Fibroblast of gingiva (primary cell): ENCODE results near the gene AGAP4.
"Not testable (repeated sequence)": the region's sequence is repeated elsewhere in the genome, so short reads cannot be mapped to it uniquely, and the experiment has no call there.

Source experiments
- DNase-seq: peaks from one replicate; pipeline ENCODE4 v3.0.0-alpha.2; 2011; ENCODE audit warnings: low read depth

AGAP4 gene

DNA sequence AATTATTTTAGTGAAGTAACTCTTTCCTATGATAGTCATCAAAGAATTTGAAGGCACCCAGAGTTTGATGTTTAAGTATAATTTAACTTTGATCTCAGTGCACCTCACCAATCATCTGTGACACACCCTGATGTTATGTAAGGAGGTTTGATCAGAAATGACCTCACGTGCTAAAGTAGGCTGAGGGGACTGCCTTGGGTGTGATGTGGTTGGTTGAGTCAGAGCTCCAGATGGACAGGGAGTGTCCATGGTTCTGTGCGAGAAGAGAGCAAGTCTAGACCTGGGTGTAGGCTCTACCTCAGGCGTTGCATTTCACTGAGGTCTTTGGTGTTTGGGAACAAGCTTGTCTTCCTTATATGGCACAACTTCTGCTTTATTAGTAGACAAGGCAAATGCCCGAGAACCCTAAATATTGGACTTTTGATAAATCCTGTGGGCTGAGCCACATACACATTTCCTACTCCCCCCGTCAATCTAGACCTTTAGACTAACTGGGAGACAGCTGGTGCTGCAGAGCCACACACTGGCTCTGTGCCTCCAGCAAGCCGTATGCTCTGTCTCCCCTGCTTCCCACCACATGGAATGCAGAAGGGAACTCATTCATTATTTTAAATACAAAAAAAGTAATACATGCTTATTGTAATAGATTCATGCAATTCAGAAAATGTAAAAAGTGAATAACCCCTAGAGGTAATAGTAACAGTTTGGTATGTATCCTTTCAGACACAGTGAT, 56.4 kb downstream of the AGAP4 start:
- DNase-seq, result not testable (repeated sequence)

- DNase-seq, result not testable (repeated sequence)
These were observed 57.3 kb downstream of the AGAP4 start for GRCh38 chr10:45789991-45790390.

GRCh38 chr10:45787212-45787741, 60.0 kb downstream of the AGAP4 start:
- DNase-seq, result not testable (repeated sequence)

DNA sequence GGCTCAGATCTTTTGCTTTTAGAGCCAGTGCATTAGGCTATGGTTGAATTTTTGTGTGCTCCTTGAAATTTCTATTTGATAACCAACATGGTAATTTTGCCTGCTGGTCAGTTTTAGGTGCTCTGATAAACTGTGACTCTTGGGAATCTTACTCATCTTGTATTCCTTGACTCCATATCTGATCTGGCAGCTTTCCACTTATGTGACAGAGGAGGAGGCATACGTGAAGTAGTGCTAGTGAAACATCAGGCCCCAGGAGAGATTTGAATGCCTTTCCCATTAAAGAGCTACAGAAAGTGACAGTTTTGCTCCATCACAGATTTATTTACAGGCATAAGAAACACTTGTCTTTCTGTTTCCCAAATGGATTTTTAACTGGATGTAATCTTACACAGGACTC, 61.1 kb downstream of the AGAP4 start:
- not testable (repeated sequence) for DNase-seq
